Ishikawa (cell line): Measurements from ENCODE around the gene GALNT9.

Experiments used
- CEBPB ChIP-seq: IDR thresholded peaks from 2 replicates; pipeline ENCODE4 v1.6.1; 2012
- CREB1 ChIP-seq: IDR thresholded peaks from 2 replicates; pipeline ENCODE4 v1.6.1; 2012; ENCODE audit warnings: low read depth
- EGR1 ChIP-seq: IDR thresholded peaks from 2 replicates; pipeline ENCODE4 v1.6.1; 2012
- EP300 ChIP-seq: IDR thresholded peaks from 2 replicates; pipeline ENCODE4 v1.6.1; 2012; ENCODE audit warnings: borderline replicate concordance
- FOXM1 ChIP-seq: IDR thresholded peaks from 2 replicates; pipeline ENCODE4 v1.6.1; 2012; ENCODE audit warnings: low read depth, borderline replicate concordance
- NFIC ChIP-seq: IDR thresholded peaks from 2 replicates; pipeline ENCODE4 v1.6.1; 2012
- RAD21 ChIP-seq: IDR thresholded peaks from 2 replicates; pipeline ENCODE4 v1.6.1; 2012; ENCODE audit warnings: low read depth
- TAF1 ChIP-seq: IDR thresholded peaks from 2 replicates; pipeline ENCODE4 v1.6.1; 2012; ENCODE audit warnings: low read depth, mild to moderate bottlenecking
- TCF12 ChIP-seq: IDR thresholded peaks from 2 replicates; pipeline ENCODE4 v1.6.1; 2012; ENCODE audit warnings: low read depth
- TEAD4 ChIP-seq: IDR thresholded peaks from 2 replicates; pipeline ENCODE4 v1.6.1; 2012
- YY1 ChIP-seq: IDR thresholded peaks from 2 replicates; pipeline ENCODE4 v1.6.1; 2012; ENCODE audit warnings: low read depth
- ZBTB7A ChIP-seq: IDR thresholded peaks from 2 replicates; pipeline ENCODE4 v1.6.1; 2012; ENCODE audit warnings: low read depth
- TF ChIP-seq, protein P1 (sequence below): IDR thresholded peaks from 2 replicates; pipeline ENCODE4 v1.6.1; 2012
- TF ChIP-seq, protein P2 (sequence below): IDR thresholded peaks from 2 replicates; pipeline ENCODE4 v1.6.1; 2012
- TF ChIP-seq, protein P3 (sequence below): IDR thresholded peaks from 2 replicates; pipeline ENCODE4 v1.6.1; 2012; ENCODE audit warnings: low read depth, mild to moderate bottlenecking

Gene GALNT9

DNA sequence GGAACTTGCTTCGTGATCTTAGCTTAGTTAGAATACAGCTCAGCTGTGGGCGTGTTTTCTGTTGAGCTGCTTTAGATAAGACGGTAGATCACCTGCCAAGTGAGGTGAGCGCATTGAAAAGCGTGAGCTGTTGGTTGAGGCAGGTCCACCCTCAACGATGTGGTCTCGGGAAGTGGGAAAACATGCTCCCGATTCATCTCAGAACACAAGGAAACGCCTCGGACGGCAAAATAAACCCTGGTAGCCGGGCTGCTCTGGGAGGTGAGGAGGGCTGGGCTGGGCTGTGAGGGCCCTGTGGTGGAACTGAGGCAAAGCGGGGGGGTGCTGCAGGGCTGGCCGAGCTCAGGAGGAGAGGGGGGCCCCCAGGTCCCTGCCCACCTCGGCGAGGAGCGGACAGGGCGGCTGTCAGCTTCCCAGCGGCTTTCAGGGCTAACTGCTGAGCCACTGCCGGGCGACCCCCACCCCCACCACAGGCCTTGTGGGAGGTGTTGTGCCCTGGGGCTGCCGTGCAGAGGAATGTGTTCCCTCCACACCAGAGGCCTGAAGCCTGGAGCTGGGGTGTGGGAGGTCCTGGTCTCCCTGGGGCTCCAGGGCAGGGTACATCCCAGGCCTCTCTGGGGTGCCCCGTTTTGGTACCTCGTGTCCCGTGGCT lies 154.4 kb downstream of the GALNT9 start:
- no peak for TF ChIP-seq ZBTB7A
- no peak for TF ChIP-seq TCF12
- TF ChIP-seq YY1: no peak
- TF ChIP-seq EGR1: no peak
- TF ChIP-seq NFIC: no peak
- no peak for TF ChIP-seq FOXM1
- no peak for TF ChIP-seq CEBPB
- no peak for TF ChIP-seq EP300
- TF ChIP-seq, protein P1, sequence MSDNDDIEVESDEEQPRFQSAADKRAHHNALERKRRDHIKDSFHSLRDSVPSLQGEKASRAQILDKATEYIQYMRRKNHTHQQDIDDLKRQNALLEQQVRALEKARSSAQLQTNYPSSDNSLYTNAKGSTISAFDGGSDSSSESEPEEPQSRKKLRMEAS: no peak
- TF ChIP-seq RAD21: no peak
- TF ChIP-seq, protein P2, sequence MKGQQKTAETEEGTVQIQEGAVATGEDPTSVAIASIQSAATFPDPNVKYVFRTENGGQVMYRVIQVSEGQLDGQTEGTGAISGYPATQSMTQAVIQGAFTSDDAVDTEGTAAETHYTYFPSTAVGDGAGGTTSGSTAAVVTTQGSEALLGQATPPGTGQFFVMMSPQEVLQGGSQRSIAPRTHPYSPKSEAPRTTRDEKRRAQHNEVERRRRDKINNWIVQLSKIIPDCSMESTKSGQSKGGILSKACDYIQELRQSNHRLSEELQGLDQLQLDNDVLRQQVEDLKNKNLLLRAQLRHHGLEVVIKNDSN: no peak
- TF ChIP-seq, protein P3, sequence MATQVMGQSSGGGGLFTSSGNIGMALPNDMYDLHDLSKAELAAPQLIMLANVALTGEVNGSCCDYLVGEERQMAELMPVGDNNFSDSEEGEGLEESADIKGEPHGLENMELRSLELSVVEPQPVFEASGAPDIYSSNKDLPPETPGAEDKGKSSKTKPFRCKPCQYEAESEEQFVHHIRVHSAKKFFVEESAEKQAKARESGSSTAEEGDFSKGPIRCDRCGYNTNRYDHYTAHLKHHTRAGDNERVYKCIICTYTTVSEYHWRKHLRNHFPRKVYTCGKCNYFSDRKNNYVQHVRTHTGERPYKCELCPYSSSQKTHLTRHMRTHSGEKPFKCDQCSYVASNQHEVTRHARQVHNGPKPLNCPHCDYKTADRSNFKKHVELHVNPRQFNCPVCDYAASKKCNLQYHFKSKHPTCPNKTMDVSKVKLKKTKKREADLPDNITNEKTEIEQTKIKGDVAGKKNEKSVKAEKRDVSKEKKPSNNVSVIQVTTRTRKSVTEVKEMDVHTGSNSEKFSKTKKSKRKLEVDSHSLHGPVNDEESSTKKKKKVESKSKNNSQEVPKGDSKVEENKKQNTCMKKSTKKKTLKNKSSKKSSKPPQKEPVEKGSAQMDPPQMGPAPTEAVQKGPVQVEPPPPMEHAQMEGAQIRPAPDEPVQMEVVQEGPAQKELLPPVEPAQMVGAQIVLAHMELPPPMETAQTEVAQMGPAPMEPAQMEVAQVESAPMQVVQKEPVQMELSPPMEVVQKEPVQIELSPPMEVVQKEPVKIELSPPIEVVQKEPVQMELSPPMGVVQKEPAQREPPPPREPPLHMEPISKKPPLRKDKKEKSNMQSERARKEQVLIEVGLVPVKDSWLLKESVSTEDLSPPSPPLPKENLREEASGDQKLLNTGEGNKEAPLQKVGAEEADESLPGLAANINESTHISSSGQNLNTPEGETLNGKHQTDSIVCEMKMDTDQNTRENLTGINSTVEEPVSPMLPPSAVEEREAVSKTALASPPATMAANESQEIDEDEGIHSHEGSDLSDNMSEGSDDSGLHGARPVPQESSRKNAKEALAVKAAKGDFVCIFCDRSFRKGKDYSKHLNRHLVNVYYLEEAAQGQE: no peak
- TF ChIP-seq TEAD4: no peak
- TF ChIP-seq CREB1: no peak

DNA sequence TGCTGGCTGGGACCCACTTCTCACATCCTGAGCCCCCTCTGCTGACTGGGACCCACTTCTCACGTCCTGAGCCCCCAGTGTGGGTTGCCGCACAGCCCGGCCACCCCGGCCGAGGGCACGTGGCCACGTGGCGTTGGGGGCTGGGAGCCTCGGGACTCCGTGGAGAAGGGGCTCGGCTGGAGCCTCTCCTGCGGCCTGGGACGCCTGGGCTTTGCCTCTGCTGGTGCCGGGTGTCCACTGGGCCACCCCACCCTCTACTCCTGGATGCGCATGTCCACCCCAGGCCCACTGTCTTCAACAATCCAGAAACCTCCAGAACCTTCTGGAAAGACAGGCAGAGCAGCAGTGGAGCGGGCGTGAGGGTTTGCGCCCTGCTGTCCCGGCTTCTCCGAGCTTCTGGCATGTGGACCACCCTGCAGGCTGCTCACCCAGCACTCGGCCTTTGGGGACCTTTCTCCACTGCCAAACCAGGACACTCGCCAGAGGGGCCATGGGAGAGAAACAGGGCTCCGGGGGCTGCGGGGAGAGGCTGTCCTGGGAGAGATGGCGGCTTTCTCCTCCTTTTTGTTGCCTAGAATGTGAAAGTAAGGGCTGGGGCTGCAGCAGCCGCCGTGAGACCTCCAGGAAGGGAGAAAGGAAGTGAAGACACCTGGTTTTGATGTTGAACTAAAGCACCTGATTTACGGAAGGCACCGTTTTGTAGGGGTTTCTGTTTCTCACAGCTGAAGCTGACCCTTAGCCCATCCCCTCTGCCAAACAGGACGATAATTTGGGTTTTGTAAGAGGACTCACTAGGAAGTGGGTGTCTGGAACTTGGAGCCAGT lies 155.2 kb downstream of the GALNT9 start:
- TF ChIP-seq YY1 (no peak), TCF12 (no peak), FOXM1 (no peak), CREB1 (no peak), NFIC (no peak), RAD21 (no peak), EGR1 (no peak), EP300 (no peak), CEBPB (no peak), TAF1 (no peak), TEAD4 (no peak), ZBTB7A (no peak)
- TF ChIP-seq, protein P3: no peak
- TF ChIP-seq, protein P2: no peak
- TF ChIP-seq, protein P1: no peak

DNA sequence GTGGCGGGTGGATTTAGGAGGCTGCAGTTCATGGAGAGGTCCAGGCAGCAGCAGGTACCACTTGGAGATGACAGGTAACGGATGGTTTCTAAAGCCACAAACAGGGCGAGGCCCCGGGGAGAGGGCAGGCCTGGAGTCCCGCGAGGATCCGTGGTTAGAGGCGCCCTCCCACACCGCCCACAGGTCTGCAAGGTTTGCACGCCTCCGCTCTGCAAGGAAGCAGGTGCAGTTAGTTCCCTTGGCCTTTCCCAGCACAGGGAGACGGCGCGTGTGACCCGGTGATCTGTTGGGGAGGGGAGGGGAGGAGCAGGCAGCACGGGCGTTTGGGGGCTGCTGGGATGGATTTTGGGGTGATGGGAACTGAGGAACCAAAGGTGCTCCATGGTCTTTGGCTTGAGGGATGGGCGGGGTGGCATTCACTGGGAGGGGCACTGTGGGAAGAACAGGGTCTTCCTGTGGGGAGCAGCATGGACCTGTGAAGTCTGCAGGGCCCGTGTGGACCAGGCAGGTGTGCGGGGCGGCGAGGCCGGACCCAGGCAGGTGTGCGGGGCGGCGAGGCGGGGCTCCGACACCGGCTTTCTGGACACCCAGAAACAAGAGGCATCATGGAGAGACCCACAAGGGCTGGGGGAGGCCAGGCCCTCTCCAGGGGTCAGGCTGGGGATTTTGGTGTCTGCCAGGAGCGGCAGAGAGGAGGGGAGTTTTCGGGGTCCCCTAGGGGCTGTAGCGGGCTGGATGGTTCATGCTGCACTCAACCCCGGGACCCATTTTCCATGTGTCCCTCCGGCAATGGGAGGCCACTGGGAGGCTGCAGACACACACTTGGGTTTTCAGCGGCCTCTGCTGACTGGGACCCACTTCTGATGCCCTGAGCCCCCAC lies 156.0 kb downstream of the GALNT9 start:
- no peak for TF ChIP-seq EGR1
- TF ChIP-seq TCF12: no peak
- no peak for TF ChIP-seq CEBPB
- no peak for TF ChIP-seq NFIC
- TF ChIP-seq EP300: no peak
- no peak for TF ChIP-seq RAD21

DNA sequence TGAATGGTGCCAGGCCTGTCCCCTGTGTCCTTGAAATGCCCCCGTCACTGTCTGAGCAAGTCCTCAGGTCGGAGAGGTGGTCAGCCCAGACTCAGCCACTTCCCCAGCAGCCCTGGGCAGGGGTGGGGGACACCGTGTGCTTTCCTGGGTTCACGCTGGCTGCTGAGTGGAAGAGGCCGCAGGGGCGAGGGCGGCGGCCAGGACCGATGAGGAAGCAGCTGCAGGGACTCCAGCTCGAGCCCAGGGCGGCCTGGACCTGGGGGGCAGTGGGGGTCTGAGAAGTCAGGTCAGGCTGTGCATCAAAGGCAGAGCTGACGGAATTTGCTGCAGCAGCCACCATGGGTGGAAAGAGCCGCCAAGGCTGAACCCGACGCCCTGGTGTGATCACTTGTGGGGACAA lies 156.8 kb downstream of the GALNT9 start:
- TF ChIP-seq FOXM1 (no peak), TAF1 (no peak), CREB1 (no peak), ZBTB7A (no peak), NFIC (no peak), RAD21 (no peak), TCF12 (no peak), YY1 (no peak)
- TF ChIP-seq, protein P3: no peak
- TF ChIP-seq, protein P2: no peak
- TF ChIP-seq, protein P1: no peak
